ENCODE data around the gene SASS6.
"Not testable (repeated sequence)": the region's sequence is repeated elsewhere in the genome, so short reads cannot be mapped to it uniquely, and the experiment has no call there.

Gene SASS6

DNA sequence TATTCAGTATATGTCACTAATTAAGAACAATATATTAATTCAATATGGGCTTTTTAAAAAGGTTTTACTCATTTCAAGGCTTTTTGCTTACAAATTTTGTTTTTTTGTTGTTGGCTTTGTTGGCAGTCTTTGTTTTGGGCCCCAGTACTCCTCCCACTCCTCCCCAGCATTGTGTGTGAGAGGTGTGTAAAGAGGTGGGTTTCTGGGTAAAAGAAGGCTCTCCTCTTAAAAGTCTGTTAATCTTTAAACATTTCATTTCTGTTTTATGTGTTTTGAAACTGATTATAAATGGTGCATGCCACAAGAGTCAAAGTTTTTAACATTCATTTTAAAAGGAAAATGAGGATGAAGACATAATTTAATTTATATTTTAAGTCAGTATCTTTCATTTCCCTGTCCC is 79.6 kb downstream of the SASS6 start:
- no peak overlapping the region for H3K18ac ChIP-seq (ENCODE audit: low read length)
- no peaks in the 10 kb centered on the region for H3K27me3 ChIP-seq (ENCODE audit: insufficient read depth, low read length, poor library complexity)

DNA sequence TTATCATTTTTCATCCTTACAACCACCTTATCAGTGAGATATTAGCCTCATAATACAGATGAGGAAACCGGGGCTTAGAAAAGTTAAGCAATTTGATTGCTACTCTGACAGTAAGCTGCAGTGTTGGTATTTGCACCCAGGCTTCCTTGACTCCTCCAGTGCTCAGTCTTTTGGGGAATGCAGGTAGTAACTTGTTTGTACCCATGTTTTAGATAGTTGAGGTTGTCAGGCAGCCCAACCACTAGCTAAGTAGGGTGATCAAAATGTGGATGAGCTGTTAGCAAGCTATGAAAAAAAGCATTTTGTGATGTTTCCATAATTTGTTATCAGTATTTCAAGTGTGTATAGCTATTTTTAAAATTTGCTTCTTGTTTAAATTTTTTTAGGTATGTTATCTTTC is 80.8 kb downstream of the SASS6 start:
- Histone ChIP-seq H2AK5ac (ENCODE audit: low read length) (no peak overlapping the region), H3K79me2 (ENCODE audit: control insufficient read depth, insufficient read depth, low read length) (peaks cover 28% of the 10 kb centered on the region), H3K4me2 (ENCODE audit: low read length) (no peak overlapping the region), H3K56ac (ENCODE audit: low read length) (no peak overlapping the region), H4K8ac (ENCODE audit: low read depth, low read length) (no peak overlapping the region), H3K9ac (ENCODE audit: low read length) (no peak overlapping the region), H3K36me3 (ENCODE audit: control insufficient read depth, insufficient read depth, low read length) (no peaks in the 10 kb centered on the region), H3K18ac (ENCODE audit: low read length) (no peak overlapping the region), H3K27me3 (ENCODE audit: insufficient read depth, low read length, poor library complexity) (no peaks in the 10 kb centered on the region), H2BK5ac (ENCODE audit: low read length) (no peak overlapping the region), H3K79me1 (ENCODE audit: low read length) (peaks cover 6% of the 10 kb centered on the region), H2BK15ac (replicated peaks; ENCODE audit: low read depth) (no peak overlapping the region), H3K27ac (ENCODE audit: low read depth, low read length) (no peak overlapping the region), H3K4me1 (ENCODE audit: control insufficient read depth, low read depth, low read length) (peaks cover 9% of the 10 kb centered on the region), H4K5ac (ENCODE audit: low read length) (no peak overlapping the region), H3K23ac (ENCODE audit: low read length) (no peak overlapping the region), H3K4me3 (ENCODE audit: low read length) (no peak overlapping the region), H3K4ac (ENCODE audit: low read depth, low read length) (no peak overlapping the region), H2BK120ac (ENCODE audit: low read depth, low read length) (no peak overlapping the region)
- DNase-seq: no peak
- no CpG with 5 or more reads among the region's 1 CpG for WGBS (ENCODE audit: extremely low coverage, insufficient coverage, low lambda C conversion rate)

More for the DNA sequence above, 79.6 kb downstream of the SASS6 start:
- Histone ChIP-seq H2AK5ac (ENCODE audit: low read length) (no peak overlapping the region), H2BK120ac (ENCODE audit: low read depth, low read length) (no peak overlapping the region), H3K23ac (ENCODE audit: low read length) (no peak overlapping the region), H2BK15ac (replicated peaks; ENCODE audit: low read depth) (no peak overlapping the region), H3K79me1 (ENCODE audit: low read length) (peaks cover 6% of the 10 kb centered on the region), H4K8ac (ENCODE audit: low read depth, low read length) (no peak overlapping the region), H3K36me3 (ENCODE audit: control insufficient read depth, insufficient read depth, low read length) (no peaks in the 10 kb centered on the region), H3K79me2 (ENCODE audit: control insufficient read depth, insufficient read depth, low read length) (peaks cover 25% of the 10 kb centered on the region), H3K4me3 (ENCODE audit: low read length) (no peak overlapping the region), H4K5ac (ENCODE audit: low read length) (no peak overlapping the region), H2BK5ac (ENCODE audit: low read length) (no peak overlapping the region), H3K4me1 (ENCODE audit: control insufficient read depth, low read depth, low read length) (peaks cover 9% of the 10 kb centered on the region), H3K56ac (ENCODE audit: low read length) (no peak overlapping the region), H3K27ac (ENCODE audit: low read depth, low read length) (no peak overlapping the region), H3K4me2 (ENCODE audit: low read length) (no peak overlapping the region), H3K4ac (ENCODE audit: low read depth, low read length) (no peak overlapping the region), H3K9ac (ENCODE audit: low read length) (no peak overlapping the region)
- DNase-seq: no peak

DNA sequence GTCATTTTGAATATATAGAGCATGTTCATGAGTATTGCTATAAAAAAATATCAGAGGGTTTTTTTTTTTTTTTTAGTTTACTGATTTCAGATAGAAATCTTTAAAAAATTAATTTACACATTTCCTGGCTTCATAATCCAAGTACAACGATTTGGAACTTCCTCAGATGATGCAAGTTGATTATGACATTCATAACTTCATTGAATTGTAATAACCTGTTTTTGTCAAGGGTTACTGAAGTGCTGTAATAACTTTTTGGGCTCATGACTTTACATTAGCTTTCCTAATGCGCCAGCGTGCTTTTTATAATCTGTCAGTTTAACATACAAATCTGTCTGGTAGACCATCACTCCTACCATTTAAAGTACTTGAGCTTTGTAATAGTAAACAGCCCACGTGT is 81.3 kb downstream of the SASS6 start:
- Histone ChIP-seq H3K36me3 (ENCODE audit: control insufficient read depth, insufficient read depth, low read length) (no peaks in the 10 kb centered on the region), H3K4me2 (ENCODE audit: low read length) (no peak overlapping the region), H2AK5ac (ENCODE audit: low read length) (no peak overlapping the region), H2BK15ac (replicated peaks; ENCODE audit: low read depth) (no peak overlapping the region), H3K4ac (ENCODE audit: low read depth, low read length) (no peak overlapping the region), H4K5ac (ENCODE audit: low read length) (no peak overlapping the region), H3K79me1 (ENCODE audit: low read length) (peaks cover 6% of the 10 kb centered on the region), H3K4me1 (ENCODE audit: control insufficient read depth, low read depth, low read length) (peaks cover 9% of the 10 kb centered on the region), H3K27ac (ENCODE audit: low read depth, low read length) (no peak overlapping the region), H3K4me3 (ENCODE audit: low read length) (no peak overlapping the region), H3K23ac (ENCODE audit: low read length) (no peak overlapping the region), H2BK5ac (ENCODE audit: low read length) (no peak overlapping the region), H2BK120ac (ENCODE audit: low read depth, low read length) (no peak overlapping the region), H3K27me3 (ENCODE audit: insufficient read depth, low read length, poor library complexity) (no peaks in the 10 kb centered on the region), H3K9ac (ENCODE audit: low read length) (no peak overlapping the region), H4K8ac (ENCODE audit: low read depth, low read length) (no peak overlapping the region), H3K18ac (ENCODE audit: low read length) (no peak overlapping the region), H3K79me2 (ENCODE audit: control insufficient read depth, insufficient read depth, low read length) (peaks cover 32% of the 10 kb centered on the region), H3K56ac (ENCODE audit: low read length) (no peak overlapping the region)
- no CpG with 5 or more reads among the region's 4 CpGs for WGBS (ENCODE audit: extremely low coverage, insufficient coverage, low lambda C conversion rate)
- DNase-seq: no peak

DNA sequence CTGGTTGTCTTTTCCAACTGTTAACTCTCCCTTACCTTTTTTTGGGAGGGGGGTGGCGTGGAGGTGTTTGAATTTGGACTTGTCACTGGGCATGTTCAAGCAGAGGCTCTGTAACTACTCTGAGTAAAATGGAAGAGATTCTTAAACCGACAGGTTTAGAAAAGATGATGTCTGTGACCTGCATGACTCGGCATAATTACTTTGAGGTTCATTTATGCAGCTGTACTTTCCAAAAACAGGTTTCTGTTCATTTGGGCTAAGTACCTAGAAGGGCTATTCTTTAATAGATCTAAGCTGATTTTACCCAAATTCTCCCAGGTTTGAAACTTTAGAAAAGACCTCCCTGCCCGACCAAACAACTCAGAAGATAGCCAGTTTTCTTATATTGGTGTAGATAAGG is 82.6 kb downstream of the SASS6 start:
- Histone ChIP-seq H2BK15ac (replicated peaks; ENCODE audit: low read depth) (no peak overlapping the region), H4K5ac (ENCODE audit: low read length) (no peak overlapping the region), H3K79me1 (ENCODE audit: low read length) (peaks cover 6% of the 10 kb centered on the region), H3K27ac (ENCODE audit: low read depth, low read length) (no peak overlapping the region), H3K4ac (ENCODE audit: low read depth, low read length) (no peak overlapping the region), H3K4me2 (ENCODE audit: low read length) (no peak overlapping the region), H2BK5ac (ENCODE audit: low read length) (no peak overlapping the region), H3K27me3 (ENCODE audit: insufficient read depth, low read length, poor library complexity) (no peaks in the 10 kb centered on the region), H3K79me2 (ENCODE audit: control insufficient read depth, insufficient read depth, low read length) (peaks cover 41% of the 10 kb centered on the region), H3K23ac (ENCODE audit: low read length) (no peak overlapping the region), H3K36me3 (ENCODE audit: control insufficient read depth, insufficient read depth, low read length) (no peaks in the 10 kb centered on the region), H3K9ac (ENCODE audit: low read length) (no peak overlapping the region), H3K4me1 (ENCODE audit: control insufficient read depth, low read depth, low read length) (peaks cover 9% of the 10 kb centered on the region), H2AK5ac (ENCODE audit: low read length) (no peak overlapping the region), H3K4me3 (ENCODE audit: low read length) (no peak overlapping the region), H3K18ac (ENCODE audit: low read length) (peak overlapping the region; percentile 94), H3K56ac (ENCODE audit: low read length) (peak overlapping the region; percentile 35), H2BK120ac (ENCODE audit: low read depth, low read length) (peak overlapping the region; percentile 61), H4K8ac (ENCODE audit: low read depth, low read length) (no peak overlapping the region)
- DNase-seq: no peak
- WGBS (ENCODE audit: extremely low coverage, insufficient coverage, low lambda C conversion rate): no CpG with 5 or more reads among the region's 4 CpGs

DNA sequence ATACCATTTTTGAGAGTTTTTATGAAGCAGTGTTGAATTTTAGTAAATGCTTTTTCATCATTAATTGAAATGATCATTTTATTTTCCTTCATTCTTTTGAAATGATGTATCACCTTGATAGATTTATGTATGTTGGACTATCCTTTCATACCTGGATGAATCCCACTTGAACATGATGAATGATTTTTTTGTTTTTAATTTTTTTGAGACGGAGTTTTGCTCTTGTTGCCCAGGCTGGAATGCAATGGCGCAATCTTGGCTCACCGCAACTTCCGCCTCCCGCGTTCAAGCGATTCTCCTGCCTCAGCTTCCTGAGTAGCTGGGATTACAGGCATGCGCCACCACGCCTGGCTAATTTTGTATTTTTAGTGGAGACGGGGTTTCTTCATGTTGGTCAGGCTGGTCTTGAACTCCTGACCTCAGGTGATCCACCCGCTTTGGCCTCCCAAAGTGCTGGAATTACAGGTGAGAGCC is 85.5 kb downstream of the SASS6 start:
- not testable (repeated sequence) for H3K4ac ChIP-seq (ENCODE audit: low read depth, low read length); H2BK15ac ChIP-seq (replicated peaks; ENCODE audit: low read depth); H4K8ac ChIP-seq (ENCODE audit: low read depth, low read length); H3K36me3 ChIP-seq (ENCODE audit: control insufficient read depth, insufficient read depth, low read length); H3K79me1 ChIP-seq (ENCODE audit: low read length); H3K4me2 ChIP-seq (ENCODE audit: low read length); H3K56ac ChIP-seq (ENCODE audit: low read length); H3K18ac ChIP-seq (ENCODE audit: low read length); H3K27me3 ChIP-seq (ENCODE audit: insufficient read depth, low read length, poor library complexity); H3K23ac ChIP-seq (ENCODE audit: low read length); H2BK120ac ChIP-seq (ENCODE audit: low read depth, low read length); DNase-seq; H3K4me1 ChIP-seq (ENCODE audit: control insufficient read depth, low read depth, low read length); H4K5ac ChIP-seq (ENCODE audit: low read length); H3K4me3 ChIP-seq (ENCODE audit: low read length); H2AK5ac ChIP-seq (ENCODE audit: low read length); H3K27ac ChIP-seq (ENCODE audit: low read depth, low read length); H2BK5ac ChIP-seq (ENCODE audit: low read length); H3K9ac ChIP-seq (ENCODE audit: low read length)
- WGBS (ENCODE audit: extremely low coverage, insufficient coverage, low lambda C conversion rate): no CpG with 5 or more reads among the region's 11 CpGs
- peaks cover 66% of the 10 kb centered on the region for H3K79me2 ChIP-seq (ENCODE audit: control insufficient read depth, insufficient read depth, low read length)

DNA sequence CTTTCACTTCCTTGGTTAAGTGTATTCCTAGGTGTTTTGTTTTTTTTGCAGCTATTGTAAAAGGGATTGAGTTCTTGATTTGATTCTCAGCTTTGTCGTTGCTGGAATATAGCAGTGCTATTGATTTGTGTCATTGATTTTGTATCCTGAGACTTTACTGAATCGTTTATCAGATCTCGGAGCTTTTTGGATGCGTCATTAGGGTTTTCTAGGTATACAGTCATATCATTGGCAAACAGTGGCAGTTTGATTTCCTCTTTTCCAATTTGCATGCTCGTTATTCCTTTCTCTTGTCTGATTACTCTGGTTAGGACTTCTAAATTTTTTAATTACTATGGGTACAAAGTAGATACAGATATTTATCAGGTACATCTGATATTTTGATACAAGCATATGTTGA is 87.5 kb downstream of the SASS6 start:
- no peak overlapping the region for H3K4me3 ChIP-seq (ENCODE audit: low read length)

More for the DNA sequence above, 87.5 kb downstream of the SASS6 start:
- Histone ChIP-seq H2AK5ac (ENCODE audit: low read length) (no peak overlapping the region), H3K36me3 (ENCODE audit: control insufficient read depth, insufficient read depth, low read length) (no peaks in the 10 kb centered on the region), H3K4me1 (ENCODE audit: control insufficient read depth, low read depth, low read length) (peaks cover 9% of the 10 kb centered on the region), H3K4ac (ENCODE audit: low read depth, low read length) (no peak overlapping the region), H3K79me1 (ENCODE audit: low read length) (peaks cover 5% of the 10 kb centered on the region), H3K4me2 (ENCODE audit: low read length) (no peak overlapping the region), H3K27ac (ENCODE audit: low read depth, low read length) (no peak overlapping the region), H3K27me3 (ENCODE audit: insufficient read depth, low read length, poor library complexity) (no peaks in the 10 kb centered on the region), H2BK5ac (ENCODE audit: low read length) (no peak overlapping the region), H3K23ac (ENCODE audit: low read length) (no peak overlapping the region), H4K8ac (ENCODE audit: low read depth, low read length) (no peak overlapping the region), H3K79me2 (ENCODE audit: control insufficient read depth, insufficient read depth, low read length) (peaks cover 72% of the 10 kb centered on the region), H4K5ac (ENCODE audit: low read length) (no peak overlapping the region), H3K56ac (ENCODE audit: low read length) (no peak overlapping the region), H3K18ac (ENCODE audit: low read length) (no peak overlapping the region), H2BK120ac (ENCODE audit: low read depth, low read length) (no peak overlapping the region), H2BK15ac (replicated peaks; ENCODE audit: low read depth) (no peak overlapping the region), H3K9ac (ENCODE audit: low read length) (no peak overlapping the region)
- WGBS (ENCODE audit: extremely low coverage, insufficient coverage, low lambda C conversion rate): no CpG with 5 or more reads among the region's 5 CpGs
- DNase-seq: no peak
